ENCODE data around the gene TARM1. TPM values are rescaled to one million over a fixed set of nuclear protein-coding genes. Genes with fewer than 3 reads are reported as not detected.

The TARM1 gene
- not detected for total RNA-seq

- TF ChIP-seq POLR2A (IDR thresholded peaks at IDR 0.05) = no peak
- TF ChIP-seq, protein P1, sequence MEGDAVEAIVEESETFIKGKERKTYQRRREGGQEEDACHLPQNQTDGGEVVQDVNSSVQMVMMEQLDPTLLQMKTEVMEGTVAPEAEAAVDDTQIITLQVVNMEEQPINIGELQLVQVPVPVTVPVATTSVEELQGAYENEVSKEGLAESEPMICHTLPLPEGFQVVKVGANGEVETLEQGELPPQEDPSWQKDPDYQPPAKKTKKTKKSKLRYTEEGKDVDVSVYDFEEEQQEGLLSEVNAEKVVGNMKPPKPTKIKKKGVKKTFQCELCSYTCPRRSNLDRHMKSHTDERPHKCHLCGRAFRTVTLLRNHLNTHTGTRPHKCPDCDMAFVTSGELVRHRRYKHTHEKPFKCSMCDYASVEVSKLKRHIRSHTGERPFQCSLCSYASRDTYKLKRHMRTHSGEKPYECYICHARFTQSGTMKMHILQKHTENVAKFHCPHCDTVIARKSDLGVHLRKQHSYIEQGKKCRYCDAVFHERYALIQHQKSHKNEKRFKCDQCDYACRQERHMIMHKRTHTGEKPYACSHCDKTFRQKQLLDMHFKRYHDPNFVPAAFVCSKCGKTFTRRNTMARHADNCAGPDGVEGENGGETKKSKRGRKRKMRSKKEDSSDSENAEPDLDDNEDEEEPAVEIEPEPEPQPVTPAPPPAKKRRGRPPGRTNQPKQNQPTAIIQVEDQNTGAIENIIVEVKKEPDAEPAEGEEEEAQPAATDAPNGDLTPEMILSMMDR (IDR thresholded peaks at IDR 0.05) = no peak
- no peak for DNase-seq (ENCODE audit: low spot score in 2 of 2)
- WGBS, 2 donors = 74 to 83% methylated on average over 7 of the region's 7 CpGs
- intact Hi-C loops (cut with DNase I; ENCODE audit: low total_unique reads) = no loop called here
- H3K4me3 ChIP-seq (ENCODE audit: low read depth, poor library complexity, severe bottlenecking) = no peak within 1 kb of the TSS
These were observed at the start of gene TARM1 for GRCh38 chr19:54081032-54081431. TARM1 (minus strand) TSS chr19:54081365; CDS start chr19:54081340, 25 bp downstream.

DNA sequence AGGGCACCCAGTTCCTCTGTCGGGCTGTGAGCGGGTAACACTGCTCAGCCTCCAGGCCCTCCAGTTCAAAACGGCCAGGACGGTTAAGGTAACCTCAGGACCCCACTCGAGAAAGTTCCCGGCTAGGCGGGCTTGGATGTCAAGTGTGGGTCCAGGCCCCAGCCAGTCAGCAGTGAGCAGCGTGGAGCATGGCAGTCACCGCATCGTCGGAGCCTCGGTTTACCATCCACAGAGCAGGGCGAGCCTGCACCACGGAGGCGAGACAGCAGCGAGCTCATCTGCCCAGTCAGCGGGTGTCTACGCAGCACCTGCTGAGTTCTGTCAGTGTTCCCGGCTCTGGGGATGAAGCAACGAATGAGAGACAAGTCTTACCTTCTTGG, 48.4 kb upstream of the TARM1 start:
- TF ChIP-seq, protein P1 (IDR thresholded peaks at IDR 0.05) = no peak
- TF ChIP-seq POLR2A (IDR thresholded peaks at IDR 0.05) = no peak
- 96 to 98% methylated on average over 15 to 20 of the region's 20 CpGs for WGBS, 2 donors
- no peak for DNase-seq (ENCODE audit: low spot score in 2 of 2)
- no peak overlapping the region for H3K4me3 ChIP-seq (ENCODE audit: low read depth, poor library complexity, severe bottlenecking)
- intact Hi-C loops (cut with DNase I; ENCODE audit: low total_unique reads) = no loop called here

DNA sequence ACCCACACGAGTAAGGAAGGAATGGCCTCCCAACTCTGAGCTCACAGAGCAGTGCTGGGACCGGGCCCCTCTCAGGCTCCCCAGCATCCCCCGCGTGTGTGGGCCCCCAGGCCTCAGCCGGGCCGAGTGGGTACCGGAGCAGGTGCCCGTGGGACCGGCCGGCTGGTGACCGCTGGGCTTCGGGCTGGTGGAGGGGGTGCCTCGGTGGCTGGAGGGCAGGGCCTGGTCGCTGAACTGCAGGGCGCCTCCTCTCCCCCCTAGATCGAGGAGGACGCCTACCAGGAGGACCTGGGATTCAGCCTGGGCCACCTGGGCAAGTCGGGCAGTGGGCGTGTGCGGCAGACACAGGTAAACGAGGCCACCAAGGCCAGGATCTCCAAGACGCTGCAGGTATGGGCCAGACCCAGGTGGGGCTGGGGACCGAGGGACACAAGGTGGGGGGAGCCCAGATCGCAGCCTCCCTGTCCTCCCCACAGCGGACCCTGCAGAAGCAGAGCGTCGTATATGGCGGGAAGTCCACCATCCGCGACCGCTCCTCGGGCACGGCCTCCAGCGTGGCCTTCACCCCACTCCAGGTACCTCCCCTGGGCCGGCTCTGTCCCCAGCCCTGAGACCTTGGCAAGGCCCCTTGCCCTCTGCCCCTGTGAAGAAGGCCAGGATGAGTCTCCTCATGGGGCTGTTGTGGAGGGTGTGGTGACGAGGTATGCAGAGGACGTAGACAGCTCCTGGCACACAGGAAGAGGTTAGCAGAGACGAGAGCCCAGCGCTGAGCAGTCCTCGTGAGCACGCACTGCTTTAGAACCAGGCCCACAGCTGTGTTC, 47.8 kb upstream of the TARM1 start:
- intact Hi-C loops (cut with DNase I; ENCODE audit: low total_unique reads) = no loop called here
- 93 to 98% methylated on average over 25 to 32 of the region's 41 CpGs for WGBS, 2 donors
- H3K4me3 ChIP-seq (ENCODE audit: low read depth, poor library complexity, severe bottlenecking) = no peak overlapping the region
- TF ChIP-seq POLR2A (IDR thresholded peaks at IDR 0.05) = no peak
- TF ChIP-seq, protein P1 (IDR thresholded peaks at IDR 0.05) = no peak
- no peak for DNase-seq (ENCODE audit: low spot score in 2 of 2)

- TF ChIP-seq, protein P1 (IDR thresholded peaks at IDR 0.05) = no peak
- TF ChIP-seq POLR2A (IDR thresholded peaks at IDR 0.05) = no peak
- 92 to 93% methylated on average over 20 of the region's 20 CpGs for WGBS, 2 donors
- no peak overlapping the region for H3K4me3 ChIP-seq (ENCODE audit: low read depth, poor library complexity, severe bottlenecking)
- intact Hi-C loops (cut with DNase I; ENCODE audit: low total_unique reads) = no loop called here
- no peak for DNase-seq (ENCODE audit: low spot score in 2 of 2)
These were observed 47.2 kb upstream of the TARM1 start for GRCh38 chr19:54128441-54128725.

GRCh38 chr19:54127688-54128440, 46.7 kb upstream of the TARM1 start:
- WGBS, 2 donors = 94% methylated on average over 34 to 44 of the region's 44 CpGs
- H3K4me3 ChIP-seq (ENCODE audit: low read depth, poor library complexity, severe bottlenecking) = no peak overlapping the region
- TF ChIP-seq POLR2A (IDR thresholded peaks at IDR 0.05) = no peak
- TF ChIP-seq, protein P1 (IDR thresholded peaks at IDR 0.05) = no peak
- DNase-seq (ENCODE audit: low spot score in 2 of 2) = no peak
- intact Hi-C loops (cut with DNase I; ENCODE audit: low total_unique reads) = no loop called here

Data from lower leg skin (tissue), 4 donors.